ENCODE data around the gene DNAJC3.
"Not testable (repeated sequence)": the region's sequence is repeated elsewhere in the genome, so short reads cannot be mapped to it uniquely, and the experiment has no call there.

DNAJC3 gene

DNA sequence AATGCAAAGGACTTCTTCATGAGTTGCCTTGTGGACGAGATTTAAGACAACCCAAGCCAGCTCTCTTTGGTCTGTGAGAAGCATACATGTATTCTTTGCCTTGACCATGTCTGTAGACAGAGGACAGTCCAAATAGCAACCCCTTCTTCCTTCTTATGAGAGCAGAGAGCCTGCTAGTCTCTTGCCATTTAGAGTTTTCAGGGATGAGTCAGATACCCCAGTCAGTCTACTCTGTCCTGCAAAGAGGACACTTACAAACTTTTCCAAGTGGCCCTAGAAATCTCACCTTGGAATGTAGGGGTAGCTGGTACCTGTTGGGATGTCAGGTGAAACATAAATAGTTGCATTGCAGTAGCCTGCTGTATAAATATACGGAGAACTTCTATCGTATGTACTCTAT, 36.7 kb downstream of the DNAJC3 start:
- peaks cover 20% of the 10 kb centered on the region for H3K4me1 ChIP-seq (ENCODE audit: control insufficient read depth, insufficient read depth, low read length, unreplicated experiment)
- peaks cover 18% of the 10 kb centered on the region for H3K36me3 ChIP-seq (ENCODE audit: insufficient read depth, low read length)
- no peak overlapping the region for H2AFZ ChIP-seq (ENCODE audit: low read length, unreplicated experiment)
- H3K27me3 ChIP-seq (ENCODE audit: insufficient read depth, low read length): no peaks in the 10 kb centered on the region
- no peak overlapping the region for H3K4me3 ChIP-seq (ENCODE audit: low read depth, low read length)
- no peaks in the 10 kb centered on the region for H3K79me2 ChIP-seq (ENCODE audit: control insufficient read depth, insufficient read depth, low read length, unreplicated experiment)
- peak overlapping the region; percentile 50 for H3K27ac ChIP-seq (ENCODE audit: low read depth, low read length)

GRCh38 chr13:95714142-95714832, 37.3 kb downstream of the DNAJC3 start:
- no peak overlapping the region for H2AFZ ChIP-seq (ENCODE audit: low read length, unreplicated experiment)
- H3K27ac ChIP-seq (ENCODE audit: low read depth, low read length): peak overlapping the region; percentile 87
- peaks cover 18% of the 10 kb centered on the region for H3K36me3 ChIP-seq (ENCODE audit: insufficient read depth, low read length)
- no peak overlapping the region for H3K4me3 ChIP-seq (ENCODE audit: low read depth, low read length)
- H3K4me1 ChIP-seq (ENCODE audit: control insufficient read depth, insufficient read depth, low read length, unreplicated experiment): peaks cover 20% of the 10 kb centered on the region
- no peaks in the 10 kb centered on the region for H3K27me3 ChIP-seq (ENCODE audit: insufficient read depth, low read length)
- H3K79me2 ChIP-seq (ENCODE audit: control insufficient read depth, insufficient read depth, low read length, unreplicated experiment): no peaks in the 10 kb centered on the region

DNA sequence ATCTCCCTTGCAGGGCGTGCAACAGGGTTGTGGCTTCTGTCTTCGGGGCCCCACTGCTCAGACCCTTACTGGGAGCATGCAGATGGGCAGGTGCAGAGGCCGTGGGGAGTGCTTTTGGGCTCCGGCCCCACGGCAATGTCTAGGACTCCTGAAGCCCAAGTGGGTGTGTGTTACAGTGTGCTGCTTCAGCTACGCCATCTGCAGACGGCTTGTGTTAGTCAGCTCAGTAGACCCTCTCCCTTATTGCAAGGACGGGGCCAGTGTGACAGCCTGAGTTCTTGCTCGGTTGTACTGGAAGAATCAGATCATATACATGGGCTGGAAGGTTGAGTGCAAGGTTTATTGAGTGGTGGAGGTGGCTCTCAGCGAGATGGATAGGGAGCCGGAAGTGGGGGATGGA, 39.3 kb downstream of the DNAJC3 start:
- H3K79me2 ChIP-seq (ENCODE audit: control insufficient read depth, insufficient read depth, low read length, unreplicated experiment): no peaks in the 10 kb centered on the region
- no peak overlapping the region for H2AFZ ChIP-seq (ENCODE audit: low read length, unreplicated experiment)
- peaks cover 11% of the 10 kb centered on the region for H3K36me3 ChIP-seq (ENCODE audit: insufficient read depth, low read length)
- no peaks in the 10 kb centered on the region for H3K27me3 ChIP-seq (ENCODE audit: insufficient read depth, low read length)
- peaks cover 20% of the 10 kb centered on the region for H3K4me1 ChIP-seq (ENCODE audit: control insufficient read depth, insufficient read depth, low read length, unreplicated experiment)
- no peak overlapping the region for H3K4me3 ChIP-seq (ENCODE audit: low read depth, low read length)
- no peak overlapping the region for H3K27ac ChIP-seq (ENCODE audit: low read depth, low read length)

- no peaks in the 10 kb centered on the region for H3K79me2 ChIP-seq (ENCODE audit: control insufficient read depth, insufficient read depth, low read length, unreplicated experiment)
- no peak overlapping the region for H3K4me3 ChIP-seq (ENCODE audit: low read depth, low read length)
- H3K27me3 ChIP-seq (ENCODE audit: insufficient read depth, low read length): no peaks in the 10 kb centered on the region
- H3K36me3 ChIP-seq (ENCODE audit: insufficient read depth, low read length): peaks cover 3% of the 10 kb centered on the region; the same call in 1 of the 2 replicates
- H3K27ac ChIP-seq (ENCODE audit: low read depth, low read length): no peak overlapping the region
- no peaks in the 10 kb centered on the region for H3K4me1 ChIP-seq (ENCODE audit: control insufficient read depth, insufficient read depth, low read length, unreplicated experiment)
- no peak overlapping the region for H2AFZ ChIP-seq (ENCODE audit: low read length, unreplicated experiment)
Measured at GRCh38 chr13:95722241-95722640, 45.3 kb downstream of the DNAJC3 start.

GRCh38 chr13:95723438-95723837, 46.5 kb downstream of the DNAJC3 start:
- Histone ChIP-seq H3K4me1 (ENCODE audit: control insufficient read depth, insufficient read depth, low read length, unreplicated experiment) (no peaks in the 10 kb centered on the region), H3K36me3 (ENCODE audit: insufficient read depth, low read length) (peaks cover 3% of the 10 kb centered on the region; the same call in 1 of the 2 replicates), H3K4me3 (ENCODE audit: low read depth, low read length) (no peak overlapping the region), H3K27ac (ENCODE audit: low read depth, low read length) (no peak overlapping the region), H3K79me2 (ENCODE audit: control insufficient read depth, insufficient read depth, low read length, unreplicated experiment) (no peaks in the 10 kb centered on the region), H3K27me3 (ENCODE audit: insufficient read depth, low read length) (no peaks in the 10 kb centered on the region), H2AFZ (ENCODE audit: low read length, unreplicated experiment) (no peak overlapping the region)

- H3K27me3 ChIP-seq (ENCODE audit: insufficient read depth, low read length): no peaks in the 10 kb centered on the region
- peaks cover under 1% of the 10 kb centered on the region for H3K79me2 ChIP-seq (ENCODE audit: control insufficient read depth, insufficient read depth, low read length, unreplicated experiment)
- no peak overlapping the region for H3K27ac ChIP-seq (ENCODE audit: low read depth, low read length)
- peaks cover 3% of the 10 kb centered on the region; the same call in 1 of the 2 replicates for H3K36me3 ChIP-seq (ENCODE audit: insufficient read depth, low read length)
- no peak overlapping the region for H3K4me3 ChIP-seq (ENCODE audit: low read depth, low read length)
- H3K4me1 ChIP-seq (ENCODE audit: control insufficient read depth, insufficient read depth, low read length, unreplicated experiment): no peaks in the 10 kb centered on the region
- no peak overlapping the region for H2AFZ ChIP-seq (ENCODE audit: low read length, unreplicated experiment)
Measured at GRCh38 chr13:95724252-95724651, 47.3 kb downstream of the DNAJC3 start.

DNA sequence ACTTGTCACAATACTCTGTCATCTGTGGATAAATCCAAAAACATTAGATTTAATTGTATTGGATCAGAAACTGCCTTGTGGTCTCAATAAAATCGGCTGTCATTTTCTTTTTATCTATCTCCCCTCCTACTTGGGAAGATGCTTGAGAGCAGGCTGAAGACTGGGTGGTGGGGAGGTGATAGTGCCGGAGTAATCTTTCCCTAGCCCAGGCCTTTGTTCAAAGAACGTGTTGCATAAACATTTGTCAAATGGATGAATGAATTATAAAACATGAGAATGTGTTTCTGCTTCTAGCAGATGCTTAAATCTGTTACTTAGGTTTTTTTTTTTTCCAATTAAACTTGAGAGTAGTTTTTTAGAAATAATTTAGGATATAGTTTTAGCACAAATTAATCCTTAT, 49.9 kb downstream of the DNAJC3 start:
- Histone ChIP-seq H3K79me2 (ENCODE audit: control insufficient read depth, insufficient read depth, low read length, unreplicated experiment) (peaks cover 4% of the 10 kb centered on the region), H3K27ac (ENCODE audit: low read depth, low read length) (no peak overlapping the region), H2AFZ (ENCODE audit: low read length, unreplicated experiment) (no peak overlapping the region), H3K4me1 (ENCODE audit: control insufficient read depth, insufficient read depth, low read length, unreplicated experiment) (no peaks in the 10 kb centered on the region), H3K36me3 (ENCODE audit: insufficient read depth, low read length) (peaks cover 9% of the 10 kb centered on the region; the same call in 1 of the 2 replicates), H3K4me3 (ENCODE audit: low read depth, low read length) (no peak overlapping the region), H3K27me3 (ENCODE audit: insufficient read depth, low read length) (no peaks in the 10 kb centered on the region)

DNA sequence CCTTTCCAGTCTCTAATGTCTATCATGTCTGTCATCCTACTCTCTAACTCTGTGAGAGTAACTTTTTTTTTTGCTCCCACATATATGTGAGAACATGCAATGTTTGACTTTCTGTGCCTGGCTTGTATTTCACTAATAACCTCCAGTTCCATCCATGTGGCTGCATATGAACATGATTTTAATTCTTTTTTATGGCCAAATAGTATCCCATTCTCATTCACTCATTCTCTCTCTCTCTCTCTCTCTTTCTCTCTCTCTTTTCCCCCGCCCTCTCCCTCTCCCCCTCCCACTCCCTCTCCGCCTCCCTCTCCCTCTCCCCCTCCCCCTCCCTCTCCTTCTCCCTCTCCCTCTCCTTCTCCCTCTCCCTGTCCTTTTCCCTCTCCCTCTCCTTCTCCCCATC, 52.0 kb downstream of the DNAJC3 start:
- Histone ChIP-seq H3K4me3 (ENCODE audit: low read depth, low read length) (no peak overlapping the region), H2AFZ (ENCODE audit: low read length, unreplicated experiment) (no peak overlapping the region), H3K79me2 (ENCODE audit: control insufficient read depth, insufficient read depth, low read length, unreplicated experiment) (peaks cover 12% of the 10 kb centered on the region), H3K36me3 (ENCODE audit: insufficient read depth, low read length) (peaks cover 9% of the 10 kb centered on the region; the same call in 1 of the 2 replicates), H3K27me3 (ENCODE audit: insufficient read depth, low read length) (no peaks in the 10 kb centered on the region), H3K27ac (ENCODE audit: low read depth, low read length) (no peak overlapping the region), H3K4me1 (ENCODE audit: control insufficient read depth, insufficient read depth, low read length, unreplicated experiment) (no peaks in the 10 kb centered on the region)

DNA sequence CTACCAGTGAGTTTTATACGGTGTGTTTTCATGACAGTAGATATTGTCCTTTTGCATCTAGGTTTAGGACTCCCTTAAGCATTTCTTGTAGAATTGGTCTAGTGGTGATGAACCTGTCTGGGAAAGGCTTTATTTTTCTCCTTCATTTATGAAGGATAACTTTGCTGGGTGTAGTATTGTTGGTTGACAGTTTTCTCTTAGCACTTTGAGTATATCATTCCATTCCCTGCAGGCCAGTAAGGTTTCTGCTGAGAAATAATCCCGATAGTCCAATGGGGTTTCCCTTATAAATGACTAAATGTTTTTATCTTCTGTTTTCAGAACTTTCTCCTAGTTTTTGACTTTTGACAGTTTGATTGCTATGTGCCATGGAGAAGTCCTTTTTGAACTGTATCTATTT, 57.2 kb downstream of the DNAJC3 start:
- H3K27me3 ChIP-seq (ENCODE audit: insufficient read depth, low read length): no peaks in the 10 kb centered on the region
- H3K4me1 ChIP-seq (ENCODE audit: control insufficient read depth, insufficient read depth, low read length, unreplicated experiment): no peaks in the 10 kb centered on the region
- H3K36me3 ChIP-seq (ENCODE audit: insufficient read depth, low read length): peaks cover 11% of the 10 kb centered on the region
- no peak overlapping the region for H3K4me3 ChIP-seq (ENCODE audit: low read depth, low read length)
- peaks cover 17% of the 10 kb centered on the region for H3K79me2 ChIP-seq (ENCODE audit: control insufficient read depth, insufficient read depth, low read length, unreplicated experiment)
- H3K27ac ChIP-seq (ENCODE audit: low read depth, low read length): no peak overlapping the region
- no peak overlapping the region for H2AFZ ChIP-seq (ENCODE audit: low read length, unreplicated experiment)

DNA sequence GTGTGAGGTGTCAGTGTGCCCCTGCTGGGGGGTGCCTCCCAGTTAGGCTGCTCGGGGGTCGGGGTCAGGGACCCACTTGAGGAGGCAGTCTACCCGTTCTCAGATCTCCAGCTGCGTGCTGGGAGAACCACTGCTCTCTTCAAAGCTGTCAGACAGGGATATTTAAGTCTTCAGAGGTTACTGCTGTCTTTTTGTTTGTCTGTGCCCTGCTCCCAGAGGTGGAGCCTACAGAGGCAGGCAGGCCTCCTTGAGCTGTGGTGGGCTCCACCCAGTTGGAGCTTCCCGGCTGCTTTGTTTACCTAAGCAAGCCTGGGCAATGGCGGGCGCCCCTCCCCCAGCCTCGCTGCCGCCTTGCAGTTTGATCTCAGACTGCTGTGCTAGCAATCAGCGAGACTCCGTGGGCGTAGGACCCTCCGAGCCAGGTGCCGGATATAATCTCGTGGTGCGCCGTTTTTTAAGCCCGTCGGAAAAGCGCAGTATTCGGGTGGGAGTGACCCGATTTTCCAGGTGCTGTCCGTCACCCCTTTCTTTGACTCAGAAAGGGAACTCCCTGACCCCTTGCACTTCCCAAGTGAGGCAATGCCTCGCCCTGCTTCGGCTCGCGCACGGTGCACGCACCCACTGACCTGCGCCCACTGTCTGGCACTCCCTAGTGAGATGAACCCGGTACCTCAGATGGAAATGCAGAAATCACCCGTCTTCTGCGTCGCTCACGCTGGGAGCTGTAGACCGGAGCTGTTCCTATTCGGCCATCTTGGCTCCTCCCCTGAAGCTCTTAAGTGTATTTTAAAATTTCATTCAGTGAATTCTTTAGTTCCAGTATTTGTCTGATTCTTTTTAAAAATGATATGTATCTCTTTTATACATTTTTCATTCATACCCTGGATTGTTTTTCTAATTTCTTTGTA, 63.4 kb downstream of the DNAJC3 start:
- peaks cover 20% of the 10 kb centered on the region for H3K79me2 ChIP-seq (ENCODE audit: control insufficient read depth, insufficient read depth, low read length, unreplicated experiment)
- H3K36me3 ChIP-seq (ENCODE audit: insufficient read depth, low read length); H3K4me1 ChIP-seq (ENCODE audit: control insufficient read depth, insufficient read depth, low read length, unreplicated experiment); H3K27ac ChIP-seq (ENCODE audit: low read depth, low read length); H3K4me3 ChIP-seq (ENCODE audit: low read depth, low read length); H3K27me3 ChIP-seq (ENCODE audit: insufficient read depth, low read length); H2AFZ ChIP-seq (ENCODE audit: low read length, unreplicated experiment): not testable (repeated sequence)

DNA sequence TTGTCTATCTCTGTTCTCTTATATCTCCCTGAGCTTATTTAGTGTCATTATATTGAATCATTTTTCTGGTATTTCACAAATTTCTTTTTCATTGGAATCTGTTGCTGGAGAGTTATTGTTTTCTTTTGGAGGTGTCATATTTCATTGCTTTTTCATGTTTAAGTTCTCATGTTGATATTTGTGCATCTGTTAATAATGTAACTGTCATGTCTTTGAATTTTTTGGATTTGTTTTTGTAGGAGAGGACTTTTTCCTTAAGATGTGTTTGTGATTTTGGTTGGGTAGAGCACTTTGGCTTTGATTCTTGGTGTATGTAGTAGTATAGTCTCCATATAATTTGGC, 64.0 kb downstream of the DNAJC3 start:
- no peaks in the 10 kb centered on the region for H3K4me1 ChIP-seq (ENCODE audit: control insufficient read depth, insufficient read depth, low read length, unreplicated experiment)
- H3K4me3 ChIP-seq (ENCODE audit: low read depth, low read length): no peak overlapping the region
- H3K79me2 ChIP-seq (ENCODE audit: control insufficient read depth, insufficient read depth, low read length, unreplicated experiment): peaks cover 20% of the 10 kb centered on the region
- no peak overlapping the region for H3K27ac ChIP-seq (ENCODE audit: low read depth, low read length)
- H3K27me3 ChIP-seq (ENCODE audit: insufficient read depth, low read length): no peaks in the 10 kb centered on the region
- H3K36me3 ChIP-seq (ENCODE audit: insufficient read depth, low read length): no peaks in the 10 kb centered on the region
- H2AFZ ChIP-seq (ENCODE audit: low read length, unreplicated experiment): no peak overlapping the region

Measured in ACC112 (cell line).